Sigmoid colon (tissue), 7 donors: ENCODE measurements around the gene FEZF1. TPM values are rescaled to one million over a fixed set of nuclear protein-coding genes. Genes with fewer than 3 reads are reported as not detected.
"Not testable (repeated sequence)": the region's sequence is repeated elsewhere in the genome, so short reads cannot be mapped to it uniquely, and the experiment has no call there.

Experiments used
- DNase-seq: peaks from one replicate; pipeline ENCODE4 v3.0.0-alpha.2; 2019
- H3K27ac ChIP-seq, 4 donors: fragments of 200-600 bp; sonication (generic); one replicate each; pipeline ENCODE4 v1.5.1; 2016 to 2019; ENCODE audit warnings: mild to moderate bottlenecking in 1 of 4
- H3K27me3 ChIP-seq, 3 donors: fragments of 200-600 bp; sonication (generic); one replicate each; pipeline ENCODE4 v1.5.1; 2019; ENCODE audit warnings: mild to moderate bottlenecking in 1 of 3
- H3K36me3 ChIP-seq, 4 donors: fragments of 200-600 bp; sonication (generic); one replicate each; pipeline ENCODE4 v1.5.1; 2016 to 2019
- H3K4me1 ChIP-seq, 4 donors: fragments of 200-600 bp; sonication (generic); one replicate each; pipeline ENCODE4 v1.5.1; 2017 to 2019
- H3K4me3 ChIP-seq, 4 donors: fragments of 200-600 bp; sonication (generic); one replicate each; pipeline ENCODE4 v1.5.1; 2017 to 2019; ENCODE audit warnings: mild to moderate bottlenecking in 2 of 4, moderate library complexity in 1 of 4
- H3K9me3 ChIP-seq, 4 donors: fragments of 200-600 bp in 3 of 4; sonication (generic) in 3 of 4; one replicate each; pipeline versions ENCODE4 v1.5.1 to v1.6.1; 2013 to 2019
- CTCF ChIP-seq, 4 experiments: fragments of 450-650 bp in 3 of 4; fragments of 200-600 bp in 1 of 4; IDR thresholded peaks; one replicate each; pipeline ENCODE4 v1.5.1; 2016 to 2019; ENCODE audit warnings: antibody characterized with exemption in 4 of 4, mild to moderate bottlenecking in 3 of 4, moderate library complexity in 2 of 4
- EP300 ChIP-seq, 4 donors: sonication (generic); formaldehyde crosslinking; IDR thresholded peaks; one replicate each; pipeline ENCODE4 v1.6.1; 2017; ENCODE audit warnings: antibody characterized with exemption in 4 of 4
- POLR2A ChIP-seq, 2 donors: fragments of 450-650 bp; IDR thresholded peaks; one replicate each; pipeline ENCODE4 v1.6.1; 2016; ENCODE audit warnings: antibody characterized with exemption in 2 of 2, mild to moderate bottlenecking in 2 of 2, moderate library complexity in 2 of 2
- POLR2AphosphoS5 ChIP-seq, 4 donors: sonication (generic); formaldehyde crosslinking; IDR thresholded peaks; one replicate each; pipeline ENCODE4 v1.6.1; 2017; ENCODE audit warnings: antibody characterized with exemption in 4 of 4
- WGBS, 2 donors: extraction: QIAGEN DNeasy Blood & Tissue Kit; methylation state at CpG; one replicate each; pipeline ENCODE4 v1.1.7; 2013; 5-methylcytosine and 5-hydroxymethylcytosine counted together
- intact Hi-C: fragments of 100-400 bp; cut with DNase I; formaldehyde crosslinking; loops from one replicate; pipeline ENCODE4 v1.15.1; 2023
- polyA plus RNA-seq, 3 donors: library from polyadenylated mRNA; stranded (reverse); fragments of 200-250 nt; gene quantifications; one replicate each; pipeline ENCODE4 v1.2.3, GENCODE V29; 2013
- total RNA-seq, 4 donors: library from RNA; depleted of rRNA; stranded (reverse); fragments of >200 nt; gene quantifications; one replicate each; pipeline ENCODE4 v1.1.0, GENCODE V29; 2016
- donor health status: healthy with polysubstance abuse.
- donor health status: Bipolar disorder and iron deficiency.
- donor health status: healthy.

FEZF1 gene
- total and polyA plus RNA-seq, 7 donors = not detected

DNA sequence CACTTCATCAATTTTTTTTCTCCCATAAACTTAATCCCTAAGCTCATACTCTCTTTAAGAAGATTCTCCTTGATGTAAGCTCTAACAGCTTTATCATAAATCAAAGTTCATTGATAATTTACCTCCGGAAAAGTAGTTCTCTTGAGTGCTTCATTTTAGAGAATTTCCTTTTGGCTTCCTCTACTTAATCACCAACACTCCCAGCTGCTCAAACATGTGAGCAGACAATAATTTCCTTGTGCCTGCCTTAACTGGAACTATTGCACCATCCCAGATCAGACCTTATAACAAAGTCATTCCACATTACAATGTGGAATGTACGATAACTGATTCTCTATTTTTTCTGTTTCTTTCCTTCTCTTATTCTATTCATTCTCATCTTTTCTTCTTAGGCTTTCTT, 5.9 kb downstream of the FEZF1 start:
- Histone ChIP-seq H3K36me3 (no peaks in the 10 kb centered on the region), H3K4me3 (no peak overlapping the region), H3K4me1 (peaks cover 0 to 22% (median 17%) of the 10 kb centered on the region in 4 donors), H3K9me3 (no peaks in the 10 kb centered on the region), H3K27ac (no peak overlapping the region), H3K27me3 (peaks cover 28 to 76% (median 71%) of the 10 kb centered on the region in 3 donors)
- intact Hi-C loops = no loop called here
- 28 to 62% methylated on average over 2 of the region's 2 CpGs for WGBS, 2 donors
- DNase-seq = no peak
- no peak for TF ChIP-seq POLR2AphosphoS5 (IDR thresholded peaks at IDR 0.05)
- no peak for TF ChIP-seq POLR2A (IDR thresholded peaks at IDR 0.05)
- TF ChIP-seq EP300 (IDR thresholded peaks at IDR 0.05) = no peak
- TF ChIP-seq CTCF (IDR thresholded peaks at IDR 0.05) = no peak

DNA sequence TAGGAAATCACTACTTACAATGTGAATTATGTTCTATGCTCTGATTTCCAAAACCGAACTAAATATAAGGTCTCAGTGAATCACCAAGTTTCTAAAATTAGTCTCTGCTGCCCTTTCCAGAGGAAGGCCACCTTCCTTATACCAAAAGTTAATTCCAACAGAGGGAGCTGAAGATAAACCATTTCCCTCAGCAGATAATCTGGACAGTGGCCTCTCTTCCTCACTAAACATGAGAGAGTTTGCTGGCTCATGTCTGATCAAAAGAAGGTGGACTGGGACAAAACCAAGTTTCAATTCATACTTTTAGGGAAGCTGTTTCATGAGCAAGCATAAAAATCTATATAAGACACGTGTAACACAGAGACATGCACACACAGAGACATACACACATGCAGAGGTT, 6.4 kb downstream of the FEZF1 start:
- H3K9me3 ChIP-seq = no peaks in the 10 kb centered on the region
- peaks cover 0 to 21% (median 16%) of the 10 kb centered on the region in 4 donors for H3K4me1 ChIP-seq
- intact Hi-C loops = no loop called here
- DNase-seq = no peak
- H3K27me3 ChIP-seq = peaks cover 28 to 72% (median 66%) of the 10 kb centered on the region in 3 donors
- no peak overlapping the region for H3K27ac ChIP-seq
- H3K36me3 ChIP-seq = no peaks in the 10 kb centered on the region
- TF ChIP-seq CTCF (IDR thresholded peaks at IDR 0.05) (no peak), POLR2AphosphoS5 (IDR thresholded peaks at IDR 0.05) (no peak), EP300 (IDR thresholded peaks at IDR 0.05) (no peak), POLR2A (IDR thresholded peaks at IDR 0.05) (no peak)
- no peak overlapping the region for H3K4me3 ChIP-seq
- WGBS, 2 donors = 39 to 49% methylated on average over 2 of the region's 2 CpGs

GRCh38 chr7:122291189-122291588, 13.4 kb downstream of the FEZF1 start:
- Histone ChIP-seq H3K27me3 (peaks cover 0 to 6% (median 0%) of the 10 kb centered on the region in 3 donors), H3K36me3 (no peaks in the 10 kb centered on the region), H3K4me1 (no peaks in the 10 kb centered on the region), H3K4me3 (no peak overlapping the region), H3K27ac (no peak overlapping the region), H3K9me3 (no peaks in the 10 kb centered on the region)
- no peak for DNase-seq
- 86 to 92% methylated on average over 2 of the region's 2 CpGs for WGBS, 2 donors
- intact Hi-C loops = no loop called here
- TF ChIP-seq CTCF (IDR thresholded peaks at IDR 0.05) (no peak), POLR2A (IDR thresholded peaks at IDR 0.05) (no peak), EP300 (IDR thresholded peaks at IDR 0.05) (no peak), POLR2AphosphoS5 (IDR thresholded peaks at IDR 0.05) (no peak)

DNA sequence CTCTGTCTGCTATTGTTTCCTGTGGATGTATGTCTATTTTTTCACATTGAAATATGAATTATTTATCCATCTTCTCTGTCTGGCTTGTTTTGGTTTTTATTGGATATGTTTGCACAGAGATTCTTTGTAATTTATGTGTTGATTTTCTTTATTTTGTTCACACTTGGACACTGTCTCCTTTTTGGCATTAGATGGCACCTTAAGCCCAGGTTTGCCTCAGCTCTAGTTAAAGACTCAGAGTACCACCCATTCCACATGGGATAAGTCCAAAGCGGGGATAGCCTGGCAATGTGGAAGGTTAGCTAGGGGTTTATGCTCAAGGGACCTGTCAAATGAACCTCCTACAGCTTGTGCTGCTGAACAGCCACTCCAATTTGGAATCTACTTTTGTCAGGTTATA, 14.1 kb downstream of the FEZF1 start:
- no peak overlapping the region for H3K4me3 ChIP-seq
- H3K27ac ChIP-seq = no peak overlapping the region
- H3K36me3 ChIP-seq = no peaks in the 10 kb centered on the region
- TF ChIP-seq POLR2A (IDR thresholded peaks at IDR 0.05) = no peak
- no peak for TF ChIP-seq EP300 (IDR thresholded peaks at IDR 0.05)
- peaks cover 0 to 4% (median 0%) of the 10 kb centered on the region in 3 donors for H3K27me3 ChIP-seq
- WGBS, 2 donors = 85 to 89% methylated on average over 1 of the region's 1 CpG
- H3K9me3 ChIP-seq = no peaks in the 10 kb centered on the region
- no peak for DNase-seq
- intact Hi-C loops = no loop called here
- no peaks in the 10 kb centered on the region for H3K4me1 ChIP-seq

- Histone ChIP-seq H3K36me3 (no peaks in the 10 kb centered on the region), H3K9me3 (no peaks in the 10 kb centered on the region), H3K27ac (no peak overlapping the region), H3K4me1 (no peaks in the 10 kb centered on the region), H3K4me3 (no peak overlapping the region), H3K27me3 (no peaks in the 10 kb centered on the region)
- no peak for TF ChIP-seq POLR2A (IDR thresholded peaks at IDR 0.05)
- TF ChIP-seq EP300 (IDR thresholded peaks at IDR 0.05) = no peak
- TF ChIP-seq CTCF (IDR thresholded peaks at IDR 0.05) = no peak
- no peak for TF ChIP-seq POLR2AphosphoS5 (IDR thresholded peaks at IDR 0.05)
- WGBS, 2 donors = 54 to 79% methylated on average over 1 of the region's 1 CpG
- intact Hi-C loops = no loop called here
- DNase-seq = no peak
Observed at GRCh38 chr7:122289426-122289825, 15.1 kb downstream of the FEZF1 start.

DNA sequence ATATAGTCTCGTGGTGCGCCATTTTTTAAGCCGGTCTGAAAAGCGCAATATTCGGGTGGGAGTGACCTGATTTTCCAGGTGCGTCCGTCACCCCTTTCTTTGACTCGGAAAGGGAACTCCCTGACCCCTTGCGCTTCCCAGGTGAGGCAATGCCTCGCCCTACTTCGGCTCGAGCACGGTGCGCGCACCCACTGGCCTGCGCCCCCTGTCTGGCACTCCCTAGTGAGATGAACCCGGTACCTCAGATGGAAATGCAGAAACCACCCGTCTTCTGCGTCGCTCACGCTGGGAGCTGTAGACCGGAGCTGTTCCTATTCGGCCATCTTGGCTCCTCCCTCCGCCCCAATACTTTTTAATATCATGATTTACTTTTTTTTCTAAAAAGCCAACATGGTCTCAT, 19.9 kb downstream of the FEZF1 start:
- intact Hi-C loops, DNase-seq, H3K9me3 ChIP-seq, H3K27me3 ChIP-seq, H3K36me3 ChIP-seq, H3K27ac ChIP-seq, H3K4me1 ChIP-seq, H3K4me3 ChIP-seq: not testable (repeated sequence)
- WGBS, 2 donors = 55 to 85% methylated on average over 16 of the region's 24 CpGs
